K562 (cell line): Measurements from ENCODE around the gene CELA3A. TPM values are rescaled to one million over a fixed set of nuclear protein-coding genes. Genes with fewer than 3 reads are reported as not detected.

ENCODE experiments used
- ATAC-seq: fragments of 200-7000 bp; cut with Tn5 transposase; 3 replicates; pipeline ENCODE4 v1.9.1; 2020; ENCODE audit warnings: moderate library complexity
- BruUV-seq: library from RNA; stranded (reverse); fragments of 400-500 nt; replicated peaks from 2 replicates; lab custom pipeline; 2021; lab: Mats Ljungman, UMichigan
- CTCF ChIA-PET: fragments of 300-600 bp; formaldehyde crosslinking; extraction: SDS; loops from one replicate; lab custom pipeline; 2021; ENCODE audit warnings: low intra/inter-chr PET ratio; lab: Yijun Ruan, JAX
- POLR2A ChIA-PET: fragments of 300-600, 350-650 bp; sonication (Branson Sonifier 250); formaldehyde crosslinking; extraction: SDS; loops from one replicate; lab custom pipeline; 2021; ENCODE audit warnings: antibody characterized with exemption, inconsistent platforms; lab: Yijun Ruan, JAX
- DNase-seq, 4 experiments: peaks; one replicate each; pipeline versions ENCODE4 v3.0.0 to v3.0.0-alpha.2; 2011 to 2018; ENCODE audit warnings: low spot score in 3 of 4, mixed read lengths in 3 of 4; ENCODE audit errors: extremely low read depth in 1 of 4
- FAIRE-seq: peaks from 2 replicates; lab custom pipeline; 2011; peaks lifted over from hg19 to GRCh38; lab: Jason Lieb, UNC
- H2AFZ ChIP-seq: 2 replicates; pipeline ENCODE4 v1.6.0; 2011; ENCODE audit warnings: low read depth, low read length, control low read depth, inconsistent platforms
- H3K27ac ChIP-seq: fragments of 200-600 bp; 3 replicates; pipeline ENCODE4 v1.8.0; 2011; ENCODE audit warnings: low read depth, mild to moderate bottlenecking, control low read depth, inconsistent platforms, low read length, moderate library complexity, mixed read lengths; ENCODE audit errors: extremely low read depth
- H3K27me3 ChIP-seq, 2 experiments: fragments of 300-600 bp in 1 of 2; 2 replicates in 1 of 2; 3 replicates in 1 of 2; pipeline versions ENCODE4 v1.6.0 to v1.8.0; 2011; ENCODE audit warnings: inconsistent platforms in 2 of 2, low read length in 2 of 2, mild to moderate bottlenecking in 1 of 2, mixed read lengths in 1 of 2, moderate library complexity in 1 of 2; ENCODE audit not compliant: control insufficient read depth in 2 of 2, insufficient read depth in 2 of 2
- H3K36me3 ChIP-seq: fragments of 300-600 bp; 3 replicates; pipeline ENCODE4 v1.8.0; 2011; ENCODE audit warnings: mild to moderate bottlenecking, low read length, inconsistent platforms; ENCODE audit not compliant: control insufficient read depth, insufficient read depth
- H3K4me1 ChIP-seq, 2 experiments: fragments of 200-600 bp in 1 of 2; replicated peaks in 1 of 2; 2 replicates in 1 of 2; 3 replicates in 1 of 2; pipeline versions ENCODE4 v1.5.1 to v1.8.0; 2011; ENCODE audit warnings: inconsistent platforms in 2 of 2, low read length in 2 of 2, mild to moderate bottlenecking in 1 of 2, mixed read lengths in 1 of 2, moderate library complexity in 1 of 2; ENCODE audit not compliant: control insufficient read depth in 2 of 2, insufficient read depth in 2 of 2
- H3K4me2 ChIP-seq: 2 replicates; pipeline ENCODE4 v1.6.1; 2011; ENCODE audit warnings: low read length, control low read depth, inconsistent platforms, mixed read lengths; ENCODE audit not compliant: insufficient read depth
- H3K4me3 ChIP-seq: fragments of 200-600 bp; sonication (generic), shearing (Covaris generic); 2 replicates; pipeline ENCODE4 v1.5.1; 2016; ENCODE audit warnings: control low read depth, inconsistent platforms
- H3K79me2 ChIP-seq: fragments of 200-600 bp; 3 replicates; pipeline ENCODE4 v1.8.0; 2011; ENCODE audit warnings: low read length, inconsistent platforms; ENCODE audit not compliant: control insufficient read depth, insufficient read depth
- H3K9ac ChIP-seq, 2 experiments: 2 replicates each; pipeline versions ENCODE4 v1.6.0 to v1.6.1; 2011; ENCODE audit warnings: low read depth in 2 of 2, low read length in 2 of 2, control low read depth in 1 of 2, inconsistent platforms in 1 of 2, mild to moderate bottlenecking in 1 of 2, mixed read lengths in 1 of 2; ENCODE audit not compliant: insufficient read depth in 1 of 2
- H3K9me1 ChIP-seq: one replicate; pipeline ENCODE4 v1.6.0; 2011; ENCODE audit warnings: inconsistent platforms, mild to moderate bottlenecking, low read length, moderate library complexity; ENCODE audit not compliant: control insufficient read depth, insufficient read depth
- H3K9me3 ChIP-seq: replicated peaks from 2 replicates; pipeline ENCODE4 v1.5.1; 2011; ENCODE audit warnings: low read depth, low read length, inconsistent platforms; ENCODE audit not compliant: control insufficient read depth, insufficient read depth
- H4K20me1 ChIP-seq: replicated peaks from 2 replicates; pipeline ENCODE4 v1.6.1; 2011; ENCODE audit warnings: low read length, inconsistent platforms, mixed read lengths; ENCODE audit not compliant: control insufficient read depth, insufficient read depth
- FOXJ2 ChIP-seq: fragments of 200-800 bp; sonication (Bioruptor generic); IDR thresholded peaks from 2 replicates; pipeline ENCODE4 v1.6.1; 2016; ENCODE audit warnings: missing genetic modification characterization, missing compliant biosample characterization
- GMEB1 ChIP-seq: fragments of 250-450 bp; sonication (Bioruptor Pico); IDR thresholded peaks from 2 replicates; pipeline ENCODE4 v1.4.0; 2020; ENCODE audit warnings: mild to moderate bottlenecking
- HDGF ChIP-seq: fragments of 450-650 bp; IDR thresholded peaks from 2 replicates; pipeline ENCODE4 v1.6.1; 2016
- HOMEZ ChIP-seq: fragments of 250-450 bp; sonication (Bioruptor Pico); IDR thresholded peaks from 2 replicates; pipeline ENCODE4 v1.4.0; 2020; ENCODE audit warnings: mild to moderate bottlenecking, moderate library complexity
- MAX ChIP-seq: sonication (generic); formaldehyde crosslinking; IDR thresholded peaks from 2 replicates; pipeline ENCODE4 v1.9.0; 2022; ENCODE audit warnings: mild to moderate bottlenecking, missing genetic modification reagents
- MED1 ChIP-seq: sonication (generic); formaldehyde crosslinking; IDR thresholded peaks from 2 replicates; pipeline ENCODE4 v1.8.1; 2023; ENCODE audit warnings: missing genetic modification reagents, borderline replicate concordance
- OTX1 ChIP-seq: fragments of 450-650 bp; formaldehyde crosslinking; IDR thresholded peaks from 2 replicates; pipeline ENCODE4 v1.4.0; 2022; ENCODE audit warnings: mild to moderate bottlenecking
- RNF2 ChIP-seq: sonication (generic); IDR thresholded peaks from 2 replicates; pipeline ENCODE4 v1.6.1; 2016
- ZNF175 ChIP-seq: fragments of 200-800 bp; sonication (Bioruptor generic); IDR thresholded peaks from 2 replicates; pipeline ENCODE4 v1.6.1; 2016; ENCODE audit warnings: low read depth, mild to moderate bottlenecking, missing genetic modification characterization, missing compliant biosample characterization
- ZNF395 ChIP-seq: fragments of 200-800 bp; sonication (Bioruptor generic); IDR thresholded peaks from 2 replicates; pipeline ENCODE4 v1.6.1; 2017; ENCODE audit warnings: missing genetic modification characterization, missing compliant biosample characterization
- ZNF668 ChIP-seq: fragments of 250-450 bp; sonication (Bioruptor Pico); IDR thresholded peaks from 2 replicates; pipeline ENCODE4 v1.8.0; 2022; ENCODE audit warnings: mild to moderate bottlenecking, inconsistent platforms
- ZNF76 ChIP-seq: fragments of 250-450 bp; sonication (Bioruptor Pico); IDR thresholded peaks from 2 replicates; pipeline ENCODE4 v1.4.0; 2020; ENCODE audit warnings: mild to moderate bottlenecking, moderate library complexity, borderline replicate concordance
- WGBS: fragments of 100-300 bp; shearing (Covaris generic); methylation state at CpG from one replicate; pipeline ENCODE4 v1.1.6; 2016; ENCODE audit warnings: low coverage, mixed read lengths; ENCODE audit not compliant: insufficient coverage; ENCODE audit errors: missing lambda C conversion rate; 5-methylcytosine and 5-hydroxymethylcytosine counted together
- in situ Hi-C: fragments of 300-500 bp; cut with MboI; formaldehyde crosslinking; loops from 4 replicates; pipeline ENCODE4 v1.15.0; 2018; ENCODE audit warnings: inconsistent platforms, mixed read lengths
- intact Hi-C: fragments of 100-400 bp; cut with micrococcal nuclease; formaldehyde crosslinking; loops from 2 replicates; pipeline ENCODE4 v1.14.2; 2022
- polyA plus RNA-seq, 8 experiments: library from polyadenylated mRNA; depleted of rRNA in 4 of 8; stranded (reverse) in 5 of 8; unstranded in 3 of 8; fragments of >200 nt; fragmentation: Nextera tagmentation in 2 of 8; fragmentation: Illumina TruSeq in 1 of 8; extraction: Ambion mirVana in 2 of 8; extraction: Trizol in 1 of 8; gene quantifications; 2 replicates each; pipeline versions ENCODE4 v1.2.1 to v1.2.3, GENCODE V29; 2011 to 2014; ENCODE audit warnings: inconsistent platforms in 1 of 8, missing spikeins in 1 of 8
- total RNA-seq, 7 experiments: library from RNA; depleted of rRNA in 6 of 7; stranded (reverse); fragments of >200 nt in 6 of 7; fragmentation: Illumina TruSeq in 2 of 7; extraction: Trizol in 2 of 7; gene quantifications; 2 replicates each; pipeline versions ENCODE4 v1.2.1 to v1.2.3, GENCODE V29; 2011 to 2021; ENCODE audit warnings: low replicate concordance in 1 of 7

Gene CELA3A
- total and polyA plus RNA-seq, 9 of the 15 experiments (the other 6 are each of a cell fraction or from before 2014, with no cell fraction given) = 5.4 TPM; not detected in 8

- FAIRE-seq = peak; percentile 92
- peaks cover 21 to 26% of the 10 kb centered on the region in 2 experiments for H3K4me1 ChIP-seq
- peaks cover 4% of the 10 kb centered on the region; the same call in 1 of the 2 replicates for H3K9me3 ChIP-seq
- ChIA-PET POLR2A (interaction anchor here (0.6 to 1.6 kb wide), 3 partner anchors 9 to 23 kb away, joined by 3 to 8 read pairs (median 7); no protein-coding TSS in a partner anchor), CTCF (no interaction called here)
- in situ Hi-C loops (no loop called here), intact Hi-C loops (no loop called here)
- no peaks in the 10 kb centered on the region for H3K9me1 ChIP-seq
- peak; percentile 68 for ATAC-seq
- peak overlapping the region; percentile 74 for H3K27ac ChIP-seq
- peak; percentile 87 to 94 (median 90) for DNase-seq
- peaks cover 4% of the 10 kb centered on the region for H4K20me1 ChIP-seq
- peak overlapping the region; percentile 77 for H3K4me2 ChIP-seq
- H3K27me3 ChIP-seq = no peaks in the 10 kb centered on the region
- peak overlapping the region; percentile 52 to 72; a peak in 3 of 4 replicates for H3K9ac ChIP-seq
- WGBS = 13% methylated on average over 8 of the region's 8 CpGs
- peaks cover 15% of the 10 kb centered on the region for H3K79me2 ChIP-seq
- H2AFZ ChIP-seq = peak overlapping the region; percentile 99
- peak overlapping the region; percentile 15; the same call in 1 of the 2 replicates for H3K4me3 ChIP-seq
- no peaks in the 10 kb centered on the region for H3K36me3 ChIP-seq
- no TSS peak for BruUV-seq
- TF ChIP-seq MAX (CRISPR knock-in tag) (peak; percentile 90), FOXJ2 (tag) (peak; percentile 63; the same call in 1 of the 2 replicates), ZNF175 (CRISPR knock-in tag) (peak; percentile 89), ZNF76 (peak; percentile 8; the same call in 1 of the 2 replicates), ZNF395 (no peak; the same call in 1 of the 2 replicates), ZNF668 (CRISPR knock-in tag) (0 out of 2 replicates have a peak, but pooled peaks have one; percentile 14), MED1 (CRISPR knock-in tag) (no peak), HOMEZ (CRISPR knock-in tag) (0 out of 2 replicates have a peak, but pooled peaks have one; percentile 35), HDGF (peak; percentile 62; the same call in 1 of the 2 replicates), GMEB1 (CRISPR knock-in tag) (no peak; the same call in 1 of the 2 replicates), RNF2 (peak; percentile 56; the same call in 1 of the 2 replicates), OTX1 (CRISPR knock-in tag) (peak; percentile 71; the same call in 1 of the 2 replicates)
These were observed 47.1 kb downstream of the CELA3A start for GRCh38 chr1:22048351-22049192.
